Measurements from ENCODE around the gene FABP7.

Gene FABP7

DNA sequence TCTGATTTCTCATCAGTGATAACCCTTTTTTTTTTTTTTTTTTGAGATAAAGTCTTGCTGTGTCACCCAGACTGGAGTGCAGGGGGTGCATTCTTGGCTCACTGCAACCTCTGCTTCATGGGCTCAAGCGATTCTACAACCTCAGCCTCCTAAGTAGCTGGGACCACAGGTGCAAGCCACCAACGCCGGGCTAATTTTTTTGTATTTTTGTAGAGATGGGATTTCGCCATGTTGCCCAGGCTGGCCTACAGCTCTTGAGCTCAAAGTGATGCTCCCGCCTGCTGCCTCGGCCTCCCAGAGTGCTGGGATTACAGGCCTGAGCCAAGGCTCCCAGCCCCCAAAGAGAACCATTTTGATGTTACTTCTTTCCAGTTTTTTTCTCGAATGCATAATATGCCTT, 2.2 kb downstream of the FABP7 start:
- H3K4me1 Mint-ChIP-seq: no peaks in the 10 kb centered on the region
- no peak overlapping the region for H3K4me3 Mint-ChIP-seq
- peaks cover 12% of the 10 kb centered on the region for H3K27me3 Mint-ChIP-seq
- H3K9me3 Mint-ChIP-seq: no peaks in the 10 kb centered on the region
- H3K27ac Mint-ChIP-seq: no peak overlapping the region
- no peaks in the 10 kb centered on the region for H3K36me3 Mint-ChIP-seq

DNA sequence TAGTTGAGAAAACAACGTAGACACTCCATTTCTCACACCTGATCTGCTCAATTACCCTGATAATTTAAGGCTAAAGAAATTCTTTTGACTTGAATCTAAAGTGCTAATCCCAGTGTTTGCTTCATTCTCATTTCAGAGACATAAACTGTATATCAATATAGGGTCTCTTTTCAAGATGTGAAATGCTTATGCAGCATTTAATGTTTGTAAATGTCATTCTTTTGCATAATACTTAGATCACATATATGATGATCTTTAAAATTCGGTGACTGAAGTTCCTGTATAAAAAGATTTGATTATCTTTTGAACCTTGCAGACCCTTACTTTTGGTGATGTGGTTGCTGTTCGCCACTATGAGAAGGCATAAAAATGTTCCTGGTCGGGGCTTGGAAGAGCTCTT, 3.9 kb downstream of the FABP7 start:
- no peak overlapping the region for H3K27ac Mint-ChIP-seq

DNA sequence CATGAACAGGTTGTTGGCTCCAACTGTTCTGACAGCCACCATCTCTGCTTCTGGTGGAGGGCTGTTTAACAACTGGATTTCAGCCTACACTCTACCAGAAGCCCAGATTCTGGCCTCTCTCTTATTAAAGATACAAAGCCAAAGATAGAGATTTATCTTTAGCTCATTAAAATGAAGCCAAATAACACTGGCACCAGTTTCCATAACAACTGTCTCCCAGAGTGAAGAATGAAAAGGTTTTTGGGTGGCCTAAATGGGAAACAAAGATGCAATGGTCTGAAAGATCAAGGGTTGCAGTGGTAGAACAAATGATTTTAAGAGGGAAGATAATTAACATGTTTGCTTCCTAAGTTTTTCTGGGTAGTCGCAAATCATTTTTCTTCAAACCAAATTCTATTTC, 6.4 kb downstream of the FABP7 start:
- H3K9me3 Mint-ChIP-seq: no peaks in the 10 kb centered on the region
- no peak overlapping the region for H3K27ac Mint-ChIP-seq
- H3K27me3 Mint-ChIP-seq: peaks cover 40% of the 10 kb centered on the region
- H3K4me3 Mint-ChIP-seq: no peak overlapping the region
- peaks cover 12% of the 10 kb centered on the region for H3K4me1 Mint-ChIP-seq
- H3K36me3 Mint-ChIP-seq: no peaks in the 10 kb centered on the region

More for the DNA sequence above, 3.9 kb downstream of the FABP7 start:
- Mint-ChIP-seq H3K9me3 (no peaks in the 10 kb centered on the region), H3K4me3 (no peak overlapping the region), H3K27me3 (peaks cover 24% of the 10 kb centered on the region), H3K36me3 (no peaks in the 10 kb centered on the region), H3K4me1 (no peaks in the 10 kb centered on the region)

DNA sequence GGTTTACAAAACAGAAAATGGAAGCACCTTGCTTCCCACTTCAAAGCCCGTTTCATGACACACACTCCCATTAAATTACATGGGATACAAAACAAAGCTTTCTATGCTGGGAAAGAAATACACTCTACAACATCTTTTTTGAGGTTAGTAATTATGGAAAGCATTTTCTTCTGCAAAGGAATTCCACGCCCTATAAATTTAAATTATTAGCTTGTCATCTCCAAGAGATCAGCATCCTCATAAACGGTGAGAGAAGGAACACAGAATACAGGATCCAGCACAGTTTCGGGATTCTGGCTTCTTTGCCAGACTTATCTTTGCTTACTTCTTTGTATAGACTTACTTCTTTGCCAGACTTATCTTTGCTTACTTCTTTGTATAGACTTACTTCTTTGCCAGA, 8.2 kb downstream of the FABP7 start:
- no peak overlapping the region for H3K27ac Mint-ChIP-seq
- no peak overlapping the region for H3K4me3 Mint-ChIP-seq
- peaks cover 12% of the 10 kb centered on the region for H3K4me1 Mint-ChIP-seq
- H3K9me3 Mint-ChIP-seq: no peaks in the 10 kb centered on the region
- no peaks in the 10 kb centered on the region for H3K36me3 Mint-ChIP-seq
- peaks cover 49% of the 10 kb centered on the region for H3K27me3 Mint-ChIP-seq

DNA sequence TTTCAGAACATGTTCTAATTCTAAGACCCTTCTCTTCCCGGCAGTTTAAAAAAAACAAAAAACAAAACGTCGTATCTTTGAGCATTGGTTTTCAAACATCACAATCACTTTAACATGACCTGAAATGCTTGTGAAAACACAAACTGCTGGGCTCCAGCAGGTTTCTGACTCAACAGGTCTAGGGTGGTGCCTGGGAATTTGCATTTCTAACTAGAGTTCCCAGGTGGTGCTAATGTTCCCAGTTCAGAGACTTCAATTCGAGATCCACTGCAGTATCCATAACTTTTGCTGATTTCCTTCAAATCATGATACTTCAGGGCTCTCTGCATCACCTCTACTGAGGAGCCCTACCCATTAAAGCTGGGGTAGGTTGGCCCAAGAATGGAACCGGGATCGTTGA, 8.7 kb downstream of the FABP7 start:
- Mint-ChIP-seq H3K27me3 (peaks cover 49% of the 10 kb centered on the region), H3K4me3 (no peak overlapping the region), H3K4me1 (peaks cover 12% of the 10 kb centered on the region), H3K36me3 (no peaks in the 10 kb centered on the region), H3K27ac (no peak overlapping the region), H3K9me3 (no peaks in the 10 kb centered on the region)

DNA sequence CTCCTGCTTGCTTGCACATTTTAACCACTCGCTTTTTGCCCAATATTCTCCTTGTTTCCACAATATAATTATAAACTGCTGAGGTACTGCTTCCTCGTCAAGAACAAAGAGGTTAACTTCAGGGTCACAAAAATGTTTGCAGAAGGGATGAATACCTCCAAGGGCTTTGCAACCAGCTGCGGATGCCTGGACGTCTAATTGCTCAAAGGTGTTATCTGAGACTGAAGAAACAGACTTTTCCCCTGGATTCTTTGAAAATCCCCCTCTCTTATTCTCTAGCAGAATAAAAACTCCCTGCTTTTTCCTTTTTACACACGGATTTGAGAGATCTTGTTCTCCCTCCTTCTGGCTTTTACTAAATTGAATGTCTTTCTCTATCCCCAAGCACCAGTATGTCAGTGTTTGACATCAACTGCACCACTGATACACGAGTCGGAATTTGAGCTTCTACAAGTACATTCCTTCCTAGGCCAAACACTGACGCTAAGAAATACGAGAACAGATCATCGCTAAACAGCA, 9.2 kb downstream of the FABP7 start:
- H3K4me1 Mint-ChIP-seq: peaks cover 12% of the 10 kb centered on the region
- peak overlapping the region; percentile 85 for H3K4me3 Mint-ChIP-seq
- H3K36me3 Mint-ChIP-seq: no peaks in the 10 kb centered on the region
- H3K27ac Mint-ChIP-seq: no peak overlapping the region
- H3K27me3 Mint-ChIP-seq: peaks cover 45% of the 10 kb centered on the region
- H3K9me3 Mint-ChIP-seq: no peaks in the 10 kb centered on the region

DNA sequence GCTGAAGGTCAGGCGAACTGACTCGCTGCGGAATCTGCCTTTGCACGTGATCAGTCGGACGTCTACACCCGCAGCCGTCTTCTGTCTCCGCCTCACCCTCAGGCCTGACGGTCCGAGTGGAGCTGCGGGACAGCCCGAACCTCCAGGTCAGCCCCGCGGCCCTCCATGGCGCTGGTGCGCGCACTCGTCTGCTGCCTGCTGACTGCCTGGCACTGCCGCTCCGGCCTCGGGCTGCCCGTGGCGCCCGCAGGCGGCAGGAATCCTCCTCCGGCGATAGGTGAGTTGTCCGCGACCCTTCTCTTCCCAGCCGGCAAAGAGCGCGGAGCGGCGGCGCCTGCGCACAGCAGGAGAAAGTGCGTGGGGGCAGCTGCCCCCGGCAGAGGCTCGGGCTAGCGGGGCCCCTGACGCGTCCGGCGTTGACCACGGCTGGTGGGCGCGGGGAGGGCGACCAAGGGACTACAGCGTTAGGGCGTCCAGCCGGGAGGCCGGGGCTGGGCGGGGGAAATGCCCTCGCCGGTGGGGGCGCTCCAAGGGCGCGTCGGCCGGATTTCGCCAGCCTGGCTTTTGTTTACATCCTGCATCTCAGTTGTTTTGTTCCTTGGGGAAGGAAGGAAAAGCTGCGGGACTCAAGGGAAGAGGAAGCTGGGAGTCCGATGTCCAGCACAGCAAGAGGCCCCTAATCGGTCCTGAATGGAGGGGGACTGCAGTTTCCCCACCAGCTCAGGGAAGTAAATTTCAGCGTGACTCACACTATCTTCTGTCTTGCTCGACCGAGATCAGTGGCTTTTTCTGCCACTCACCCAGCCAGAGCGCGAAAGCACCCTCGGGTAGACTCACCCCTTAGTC, 9.9 kb downstream of the FABP7 start, which contains the start of gene SMPDL3A:
Gene SMPDL3A (plus strand): TSS at position 77 of the 846 bp plus-strand sequence. CDS start 89 bp downstream, at position 166.
- H3K4me3 Mint-ChIP-seq: peak within 1 kb of the TSS; percentile 85
- peaks cover 44% of the 10 kb centered on the region for H3K27me3 Mint-ChIP-seq
- no peaks in the 10 kb centered on the region for H3K9me3 Mint-ChIP-seq
- peaks cover 12% of the 10 kb centered on the region for H3K4me1 Mint-ChIP-seq
- H3K27ac Mint-ChIP-seq: no peak within 1 kb of the TSS
- no peaks in the 10 kb centered on the region for H3K36me3 Mint-ChIP-seq

DNA sequence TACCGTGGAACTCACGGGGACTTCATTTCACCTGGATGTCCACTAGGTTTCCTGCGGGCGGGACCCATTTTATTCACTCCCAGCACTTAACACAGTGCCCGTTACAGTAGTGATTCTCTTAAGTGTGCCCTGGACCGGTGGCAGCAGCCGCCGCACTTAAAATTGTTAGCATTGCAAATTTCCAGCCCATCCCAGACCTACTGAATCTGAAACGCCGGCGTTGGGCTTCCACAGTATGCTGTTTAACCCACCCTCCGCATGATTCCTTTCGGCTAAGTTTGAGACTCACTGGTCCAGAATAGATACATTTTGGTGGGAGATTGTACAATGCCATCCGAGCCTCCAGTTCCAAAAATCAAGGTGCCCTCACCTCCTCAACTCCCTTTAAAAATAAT, 10.5 kb downstream of the FABP7 start:
- H3K27ac Mint-ChIP-seq: no peak overlapping the region
- no peaks in the 10 kb centered on the region for H3K9me3 Mint-ChIP-seq
- peaks cover 44% of the 10 kb centered on the region for H3K27me3 Mint-ChIP-seq
- no peaks in the 10 kb centered on the region for H3K36me3 Mint-ChIP-seq
- peaks cover 12% of the 10 kb centered on the region for H3K4me1 Mint-ChIP-seq
- peak overlapping the region; percentile 85 for H3K4me3 Mint-ChIP-seq

DNA sequence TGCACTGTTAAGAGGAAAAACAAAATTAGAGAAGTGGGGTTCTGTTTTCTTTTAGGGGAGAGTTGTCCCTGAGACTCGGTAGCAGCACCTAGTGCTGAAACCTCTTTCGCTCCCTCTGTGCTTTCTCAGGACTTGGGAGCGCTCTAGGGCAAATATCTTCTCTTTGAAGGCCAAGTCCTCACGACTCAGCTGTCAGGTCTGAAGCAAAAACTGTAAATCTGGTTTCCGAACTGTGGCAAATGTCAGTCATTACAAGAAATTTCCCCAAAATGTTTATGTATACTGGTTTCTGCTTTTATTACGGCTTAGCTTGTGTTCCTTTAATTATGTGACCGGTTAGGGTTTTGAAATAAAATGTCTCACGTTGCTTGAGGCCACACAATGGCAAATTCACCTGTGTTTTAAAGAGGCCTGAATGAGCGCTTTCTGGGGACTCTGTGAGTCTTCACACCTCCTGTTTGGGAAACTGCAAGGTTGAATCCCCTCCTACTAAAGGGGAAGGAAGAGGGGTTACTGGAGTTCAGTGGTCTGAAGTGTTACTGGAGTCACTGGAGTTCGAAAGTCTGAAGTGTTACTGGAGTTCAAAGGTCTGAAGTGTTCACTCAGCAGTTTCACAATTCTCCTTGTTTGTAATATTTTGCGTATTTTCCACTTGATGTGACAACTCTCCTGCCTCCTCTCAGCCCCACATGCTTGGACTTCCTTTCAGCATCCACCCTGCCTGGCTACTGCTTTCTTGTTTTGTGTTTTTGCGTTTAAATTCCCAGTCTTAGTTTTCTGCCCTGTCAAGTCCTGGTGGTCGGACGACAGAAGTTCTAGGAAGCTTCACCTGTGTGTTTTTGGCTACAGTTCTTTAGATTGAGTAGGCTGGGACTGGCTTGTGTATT, 11.2 kb downstream of the FABP7 start:
- Mint-ChIP-seq H3K27ac (no peak overlapping the region), H3K4me1 (peaks cover 12% of the 10 kb centered on the region), H3K36me3 (no peaks in the 10 kb centered on the region), H3K4me3 (no peak overlapping the region), H3K27me3 (peaks cover 44% of the 10 kb centered on the region), H3K9me3 (no peaks in the 10 kb centered on the region)

DNA sequence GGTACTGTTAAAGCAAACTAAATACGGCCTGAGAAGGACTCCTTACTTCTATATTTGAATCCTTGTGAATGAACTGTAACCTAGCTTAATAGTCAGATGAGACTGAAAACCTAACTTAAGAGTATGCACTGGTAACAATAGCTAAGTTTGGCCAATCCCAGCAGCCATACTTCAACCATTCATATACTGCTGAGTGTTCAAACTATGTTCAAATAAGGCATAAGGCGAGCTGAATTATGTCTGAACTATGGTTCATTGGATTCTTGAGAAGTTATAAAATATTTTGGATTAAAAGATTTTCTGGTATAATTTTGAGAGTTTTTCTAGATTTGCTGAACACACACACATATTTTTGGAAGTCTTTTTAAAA, 11.8 kb downstream of the FABP7 start:
- Mint-ChIP-seq H3K4me1 (peaks cover 12% of the 10 kb centered on the region), H3K27me3 (peaks cover 41% of the 10 kb centered on the region), H3K9me3 (no peaks in the 10 kb centered on the region), H3K4me3 (no peak overlapping the region), H3K27ac (no peak overlapping the region), H3K36me3 (no peaks in the 10 kb centered on the region)

DNA sequence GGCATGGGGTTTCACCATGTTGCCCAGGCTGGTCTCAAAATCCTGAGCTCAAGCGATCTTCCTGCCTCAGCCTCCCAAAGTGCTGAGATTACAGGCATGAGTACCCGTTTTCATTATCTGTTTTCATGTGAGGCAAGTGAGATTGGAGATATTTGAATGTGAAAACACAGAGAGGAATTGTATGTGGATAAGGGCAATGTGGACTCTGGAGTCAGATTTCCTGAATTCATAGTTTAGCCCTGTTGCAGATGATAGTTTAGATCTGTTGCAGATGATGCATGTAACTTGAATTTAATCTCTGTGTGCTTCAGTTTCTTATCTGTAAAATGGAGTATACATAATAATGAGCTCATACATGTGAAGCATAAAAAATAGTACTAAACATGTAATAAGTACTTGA, 13.2 kb downstream of the FABP7 start:
- H3K4me1 Mint-ChIP-seq: peaks cover 12% of the 10 kb centered on the region
- H3K36me3 Mint-ChIP-seq: no peaks in the 10 kb centered on the region
- no peaks in the 10 kb centered on the region for H3K9me3 Mint-ChIP-seq
- no peak overlapping the region for H3K27ac Mint-ChIP-seq
- peaks cover 33% of the 10 kb centered on the region for H3K27me3 Mint-ChIP-seq
- H3K4me3 Mint-ChIP-seq: no peak overlapping the region

DNA sequence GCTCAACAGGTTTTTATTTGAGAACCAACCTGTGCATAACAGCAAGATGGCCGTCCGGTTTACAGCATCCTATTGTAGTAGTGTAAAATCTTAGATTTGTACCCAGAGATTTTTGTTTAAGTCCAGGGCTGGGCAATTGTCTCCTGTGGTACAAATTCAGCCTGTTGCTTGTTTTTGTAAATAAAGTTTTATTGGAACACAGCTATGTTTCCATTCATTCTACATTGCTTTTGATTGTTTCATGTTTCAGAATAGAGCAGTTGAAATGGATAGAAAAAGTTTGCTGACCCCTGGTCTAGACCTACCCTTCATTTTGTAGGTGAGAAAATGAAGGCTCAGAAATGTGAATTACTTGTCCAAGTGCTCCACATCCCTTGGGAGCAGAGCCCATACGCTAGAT, 18.0 kb downstream of the FABP7 start:
- H3K27ac Mint-ChIP-seq: no peak overlapping the region
- H3K36me3 Mint-ChIP-seq: no peaks in the 10 kb centered on the region
- peaks cover 2% of the 10 kb centered on the region for H3K27me3 Mint-ChIP-seq
- no peaks in the 10 kb centered on the region for H3K4me1 Mint-ChIP-seq
- no peaks in the 10 kb centered on the region for H3K9me3 Mint-ChIP-seq
- H3K4me3 Mint-ChIP-seq: no peak overlapping the region

DNA sequence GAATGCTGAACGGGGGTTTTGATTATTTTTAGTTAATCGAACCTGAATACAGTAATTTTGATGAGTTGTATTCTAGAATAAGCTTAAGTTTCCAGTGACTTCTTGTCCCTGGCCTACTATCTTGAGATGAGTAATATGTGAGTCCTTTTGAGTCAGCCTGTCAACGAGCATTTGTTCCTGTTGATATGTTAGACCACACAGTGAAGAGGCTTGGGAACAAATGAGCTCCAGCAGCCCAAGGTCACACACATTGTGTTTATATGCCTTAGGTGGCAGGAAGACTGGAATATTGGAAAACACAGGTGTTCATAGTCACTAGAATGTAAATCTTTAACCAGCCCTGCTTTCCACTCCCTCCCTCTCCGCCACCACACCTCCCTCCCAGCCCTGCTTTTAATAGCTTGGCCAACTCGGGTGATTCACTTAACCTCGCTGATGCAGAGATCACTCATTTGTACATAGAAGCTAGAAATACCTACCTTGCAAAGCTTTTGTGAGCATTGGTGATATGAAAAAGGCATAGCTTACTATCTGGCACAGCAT, 18.7 kb downstream of the FABP7 start:
- no peak overlapping the region for H3K27ac Mint-ChIP-seq
- H3K36me3 Mint-ChIP-seq: no peaks in the 10 kb centered on the region
- H3K4me1 Mint-ChIP-seq: no peaks in the 10 kb centered on the region
- no peaks in the 10 kb centered on the region for H3K9me3 Mint-ChIP-seq
- H3K27me3 Mint-ChIP-seq: no peaks in the 10 kb centered on the region
- H3K4me3 Mint-ChIP-seq: no peak overlapping the region

DNA sequence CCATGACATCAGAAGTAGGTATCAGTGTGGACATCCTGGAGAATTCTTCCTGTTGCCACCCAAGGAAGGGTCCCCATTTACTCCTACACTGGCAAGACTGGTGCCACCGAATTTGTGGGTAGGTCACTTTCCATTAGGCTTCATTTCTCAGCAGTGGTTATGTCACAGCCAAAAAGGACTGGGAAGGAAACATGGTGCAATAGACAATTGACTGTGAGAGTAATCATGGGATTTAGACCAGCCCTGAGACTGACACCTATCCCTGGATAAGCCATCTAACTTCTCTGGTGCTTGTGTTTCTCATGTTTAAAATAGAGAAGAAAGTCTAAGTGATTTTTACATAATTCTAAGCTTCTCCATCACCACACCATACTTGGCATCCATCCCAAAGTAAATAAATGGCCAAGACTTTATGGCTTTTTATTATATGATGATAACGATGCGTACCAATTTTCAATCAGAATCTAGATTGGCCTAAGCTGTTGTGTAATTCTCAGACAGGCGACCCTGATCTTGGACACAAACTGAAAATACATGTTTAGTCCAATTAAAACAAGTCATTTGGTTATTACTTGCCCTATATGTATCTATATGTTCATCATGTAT, 19.7 kb downstream of the FABP7 start:
- H3K4me1 Mint-ChIP-seq: no peaks in the 10 kb centered on the region
- no peak overlapping the region for H3K27ac Mint-ChIP-seq
- no peak overlapping the region for H3K4me3 Mint-ChIP-seq
- no peaks in the 10 kb centered on the region for H3K27me3 Mint-ChIP-seq
- no peaks in the 10 kb centered on the region for H3K36me3 Mint-ChIP-seq
- no peaks in the 10 kb centered on the region for H3K9me3 Mint-ChIP-seq

DNA sequence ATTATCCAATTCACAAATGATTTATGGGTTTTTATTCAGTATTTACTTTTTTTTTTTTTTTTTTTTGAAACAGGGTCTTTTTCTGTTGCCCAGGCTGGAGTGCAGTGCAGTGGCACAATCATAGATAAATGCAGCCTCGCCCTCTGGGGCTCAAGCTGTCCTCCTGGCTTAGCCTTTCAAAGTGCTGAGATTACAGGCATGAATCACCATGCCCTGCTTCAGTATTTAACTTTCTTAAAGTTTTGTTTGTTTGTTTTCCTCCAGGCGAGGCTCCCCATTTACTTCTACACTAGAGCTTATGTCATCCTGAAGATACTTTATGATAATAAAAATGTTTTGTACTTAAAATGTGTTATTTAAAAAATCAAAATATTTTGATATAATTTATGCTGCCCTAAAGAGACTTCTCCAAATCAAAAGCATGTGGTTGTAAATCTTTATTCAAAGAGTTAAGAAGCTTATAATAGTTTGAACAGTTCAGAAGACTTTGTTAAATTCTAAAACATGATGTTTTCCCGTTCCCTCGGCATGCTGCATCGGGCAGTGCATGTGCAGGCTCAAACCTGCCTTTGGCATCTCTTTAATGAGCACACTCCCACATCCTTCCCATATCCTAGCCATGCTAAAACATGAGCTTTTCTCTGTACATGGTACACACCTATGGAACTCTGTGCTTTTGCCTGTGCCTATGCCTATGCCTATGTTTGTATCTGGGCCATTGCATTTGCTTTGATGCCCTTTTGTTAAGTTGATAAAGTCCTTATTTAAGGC, 20.6 kb downstream of the FABP7 start:
- Mint-ChIP-seq H3K9me3 (no peaks in the 10 kb centered on the region), H3K4me1 (no peaks in the 10 kb centered on the region), H3K4me3 (no peak overlapping the region), H3K36me3 (no peaks in the 10 kb centered on the region), H3K27me3 (no peaks in the 10 kb centered on the region), H3K27ac (no peak overlapping the region)
